Lung (tissue), 12 donors: ENCODE data around the gene IL23R. TPM values are rescaled to one million over a fixed set of nuclear protein-coding genes. Genes with fewer than 3 reads are reported as not detected.

ENCODE experiments used
- ATAC-seq: fragments of 200-7000 bp; cut with Tn5 transposase; one replicate; pipeline ENCODE4 v1.9.1; 2020; ENCODE audit warnings: moderate number of reproducible peaks; ENCODE audit not compliant: insufficient read depth, low FRiP score
- DNase-seq, 3 donors: peaks; one replicate each; pipeline ENCODE4 v3.0.0-alpha.2; 2013 to 2017
- H3K27ac ChIP-seq, 2 donors: one replicate each; pipeline ENCODE4 v1.5.1; 2013; ENCODE audit warnings: mild to moderate bottlenecking in 2 of 2, moderate library complexity in 2 of 2, control low read depth in 1 of 2, inconsistent platforms in 1 of 2, low read depth in 1 of 2, low read length in 1 of 2
- H3K27me3 ChIP-seq, 3 donors: one replicate each; pipeline ENCODE4 v1.5.1; 2013; ENCODE audit warnings: low read length in 2 of 3; ENCODE audit not compliant: control insufficient read depth in 3 of 3, insufficient read depth in 3 of 3
- H3K36me3 ChIP-seq, 4 donors: one replicate each; pipeline ENCODE4 v1.5.1; 2013; ENCODE audit warnings: low read length in 4 of 4, mild to moderate bottlenecking in 1 of 4, moderate library complexity in 1 of 4; ENCODE audit not compliant: control insufficient read depth in 4 of 4, insufficient read depth in 4 of 4
- H3K4me1 ChIP-seq, 5 donors: one replicate each; pipeline ENCODE4 v1.5.1; 2013; ENCODE audit warnings: low read length in 5 of 5, mild to moderate bottlenecking in 2 of 5, moderate library complexity in 1 of 5; ENCODE audit not compliant: control insufficient read depth in 5 of 5, insufficient read depth in 5 of 5
- H3K4me3 ChIP-seq: one replicate; pipeline ENCODE4 v1.5.1; 2013; ENCODE audit warnings: mild to moderate bottlenecking, control low read depth, moderate library complexity
- H3K9ac ChIP-seq, 2 donors: one replicate each; pipeline ENCODE4 v1.5.1; 2013; ENCODE audit warnings: low read length in 2 of 2, control low read depth in 1 of 2; ENCODE audit not compliant: insufficient read depth in 1 of 2
- H3K9me3 ChIP-seq, 4 donors: one replicate each; pipeline ENCODE4 v1.5.1; 2013; ENCODE audit warnings: low read length in 3 of 4, mild to moderate bottlenecking in 1 of 4, moderate library complexity in 1 of 4; ENCODE audit not compliant: control insufficient read depth in 4 of 4, insufficient read depth in 3 of 4
- WGBS, 2 donors: extraction: QIAGEN DNeasy Blood & Tissue Kit; methylation state at CpG; one replicate each; pipeline ENCODE4 v1.1.7; 2013; 5-methylcytosine and 5-hydroxymethylcytosine counted together
- polyA plus RNA-seq, 2 donors: library from polyadenylated mRNA; stranded (reverse); fragments of 200-250 nt; gene quantifications; one replicate each; pipeline ENCODE4 v1.2.1, GENCODE V29; 2013
- total RNA-seq, 2 donors: library from RNA; depleted of rRNA in 1 of 2; stranded (reverse); fragments of >200 nt in 1 of 2; gene quantifications; one replicate each; pipeline ENCODE4 v1.2.1, GENCODE V29; 2014 to 2021
- TF ChIP-seq, protein P1 (sequence below): IDR thresholded peaks from 2 replicates; pipeline ENCODE4 v1.5.1; 2012; ENCODE audit warnings: mild to moderate bottlenecking; ENCODE audit errors: control extremely low read depth, extremely low read depth
- donor health status: control.
- donor health status: control.
- donor health status: Bipolar disorder and iron deficiency.
- donor health status: healthy.
- donor health status: DM: yes; HTN: yes; CAD: no.

Gene IL23R
- total and polyA plus RNA-seq, 4 donors: 0.03 to 0.60 (median 0.15) TPM; not detected in 1

DNA sequence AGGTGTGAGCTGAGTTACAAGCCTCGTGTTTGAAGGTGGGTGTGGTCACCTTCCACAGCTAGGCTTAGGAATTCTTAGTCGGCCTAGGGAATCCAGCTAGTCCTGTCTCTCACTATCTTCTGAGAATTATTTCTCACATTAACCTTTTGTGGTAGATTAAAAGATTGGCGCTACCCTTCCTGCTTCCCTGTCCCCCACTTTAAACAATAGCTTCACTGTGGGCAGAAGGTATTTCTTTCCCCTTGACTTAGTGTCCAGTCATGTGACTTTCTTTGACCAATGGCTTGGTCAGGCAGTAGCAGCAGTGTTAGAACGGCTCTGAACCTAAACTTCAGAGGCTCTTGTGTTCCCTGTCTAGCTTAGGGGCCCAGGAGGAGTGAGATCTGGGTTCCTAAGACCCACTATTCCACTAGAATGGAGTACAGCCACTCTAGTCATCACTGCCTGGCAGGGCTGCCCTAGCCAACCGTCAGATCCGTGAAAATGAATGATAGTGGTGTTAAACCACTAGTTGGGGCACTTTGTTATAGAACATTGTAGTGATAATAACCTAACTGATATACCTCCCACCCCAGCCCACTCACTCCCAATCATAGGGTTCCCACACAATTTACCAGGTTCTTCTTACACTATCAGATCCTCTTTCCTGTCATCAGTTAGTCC, 17.6 kb upstream of the IL23R start:
- Histone ChIP-seq H3K4me1 (no peaks in the 10 kb centered on the region), H3K27ac (no peak overlapping the region), H3K4me3 (no peak overlapping the region), H3K36me3 (no peaks in the 10 kb centered on the region), H3K9me3 (no peaks in the 10 kb centered on the region), H3K27me3 (peaks cover 0 to 8% (median 0%) of the 10 kb centered on the region in 3 donors), H3K9ac (no peak overlapping the region)
- no peak for DNase-seq
- TF ChIP-seq, protein P1, sequence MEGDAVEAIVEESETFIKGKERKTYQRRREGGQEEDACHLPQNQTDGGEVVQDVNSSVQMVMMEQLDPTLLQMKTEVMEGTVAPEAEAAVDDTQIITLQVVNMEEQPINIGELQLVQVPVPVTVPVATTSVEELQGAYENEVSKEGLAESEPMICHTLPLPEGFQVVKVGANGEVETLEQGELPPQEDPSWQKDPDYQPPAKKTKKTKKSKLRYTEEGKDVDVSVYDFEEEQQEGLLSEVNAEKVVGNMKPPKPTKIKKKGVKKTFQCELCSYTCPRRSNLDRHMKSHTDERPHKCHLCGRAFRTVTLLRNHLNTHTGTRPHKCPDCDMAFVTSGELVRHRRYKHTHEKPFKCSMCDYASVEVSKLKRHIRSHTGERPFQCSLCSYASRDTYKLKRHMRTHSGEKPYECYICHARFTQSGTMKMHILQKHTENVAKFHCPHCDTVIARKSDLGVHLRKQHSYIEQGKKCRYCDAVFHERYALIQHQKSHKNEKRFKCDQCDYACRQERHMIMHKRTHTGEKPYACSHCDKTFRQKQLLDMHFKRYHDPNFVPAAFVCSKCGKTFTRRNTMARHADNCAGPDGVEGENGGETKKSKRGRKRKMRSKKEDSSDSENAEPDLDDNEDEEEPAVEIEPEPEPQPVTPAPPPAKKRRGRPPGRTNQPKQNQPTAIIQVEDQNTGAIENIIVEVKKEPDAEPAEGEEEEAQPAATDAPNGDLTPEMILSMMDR: no peak
- WGBS, 2 donors: 42 to 48% methylated on average over 6 of the region's 6 CpGs
- ATAC-seq: no peak

DNA sequence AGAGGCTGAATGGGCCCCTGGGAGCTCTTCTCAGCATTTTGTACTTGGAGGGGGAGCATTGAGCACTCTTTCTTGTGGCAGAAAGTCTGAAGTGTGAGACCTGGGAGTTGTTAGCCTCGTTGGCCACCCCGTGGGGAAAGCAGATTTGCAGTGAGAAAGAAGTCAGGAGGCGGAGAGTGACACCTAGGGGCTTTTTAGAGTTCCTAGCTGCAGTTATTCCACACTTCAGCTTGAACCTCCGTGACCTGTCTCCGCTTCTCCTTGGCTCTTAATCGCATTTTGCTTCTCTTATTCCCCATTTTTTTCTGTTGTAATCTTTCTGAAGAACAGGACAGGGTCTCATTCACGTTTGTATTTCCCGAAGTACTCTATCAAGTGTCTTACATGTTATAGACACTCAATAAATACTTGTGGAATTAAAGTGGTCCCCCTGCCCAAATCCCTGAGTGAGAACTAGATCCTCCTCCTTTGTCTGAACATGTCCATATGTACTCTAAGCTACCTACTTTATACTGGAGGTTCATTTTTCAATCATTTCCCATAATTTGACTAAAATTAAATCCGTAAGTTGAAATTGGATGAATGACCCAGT, 17.0 kb upstream of the IL23R start:
- no peaks in the 10 kb centered on the region for H3K9me3 ChIP-seq
- TF ChIP-seq, protein P1: peak; percentile 49
- DNase-seq (peak; percentile 72 to 87 (median 80)), ATAC-seq (peak; percentile 66)
- no peak overlapping the region for H3K27ac ChIP-seq
- H3K9ac ChIP-seq: no peak overlapping the region
- H3K27me3 ChIP-seq: peaks cover 0 to 8% (median 0%) of the 10 kb centered on the region in 3 donors
- H3K4me1 ChIP-seq: no peaks in the 10 kb centered on the region
- no peak overlapping the region for H3K4me3 ChIP-seq
- H3K36me3 ChIP-seq: no peaks in the 10 kb centered on the region
- WGBS, 2 donors: 19% methylated on average over 9 of the region's 9 CpGs

- DNase-seq: no peak
- TF ChIP-seq, protein P1: no peak
- no peak overlapping the region for H3K4me3 ChIP-seq
- H3K9ac ChIP-seq: no peak overlapping the region
- H3K9me3 ChIP-seq: no peaks in the 10 kb centered on the region
- WGBS, 2 donors: 90 to 92% methylated on average over 4 of the region's 4 CpGs
- H3K27me3 ChIP-seq: peaks cover 0 to 8% (median 0%) of the 10 kb centered on the region in 3 donors
- no peak for ATAC-seq
- no peaks in the 10 kb centered on the region for H3K36me3 ChIP-seq
- H3K27ac ChIP-seq: no peak overlapping the region
- H3K4me1 ChIP-seq: no peaks in the 10 kb centered on the region
Measured at GRCh38 chr1:67150931-67151330, 15.3 kb upstream of the IL23R start.
